ENCODE data around the gene C1orf74.
A peak's percentile ranks its signal among the peaks of the same experiment; 100 is the strongest.

C1orf74 gene

GRCh38 chr1:209752890-209753289 lies 31.5 kb downstream of the C1orf74 start:
- no peak overlapping the region for H3K4me3 ChIP-seq (ENCODE audit: low read length)
- DNase-seq (ENCODE audit: low read depth, low spot score) = no peak

GRCh38 chr1:209751627-209752231 lies 32.6 kb downstream of the C1orf74 start:
- DNase-seq (ENCODE audit: low read depth, low spot score) = no peak
- H3K4me3 ChIP-seq (ENCODE audit: low read length) = no peak overlapping the region

GRCh38 chr1:209749670-209750323 lies 34.6 kb downstream of the C1orf74 start:
- DNase-seq (ENCODE audit: low read depth, low spot score) = no peak
- no peak overlapping the region for H3K4me3 ChIP-seq (ENCODE audit: low read length)

- H3K4me3 ChIP-seq (ENCODE audit: low read length) = no peak overlapping the region
Observed at GRCh38 chr1:209749205-209749604, 35.2 kb downstream of the C1orf74 start.

GRCh38 chr1:209748620-209749019 lies 35.7 kb downstream of the C1orf74 start:
- no peak for DNase-seq (ENCODE audit: low read depth, low spot score)
- no peak overlapping the region for H3K4me3 ChIP-seq (ENCODE audit: low read length)

More at GRCh38 chr1:209749205-209749604, 35.2 kb downstream of the C1orf74 start:
- DNase-seq (ENCODE audit: low read depth, low spot score) = no peak

- peak overlapping the region; percentile 51 for H3K4me3 ChIP-seq (ENCODE audit: low read length)
Observed at GRCh38 chr1:209747580-209748262, 36.6 kb downstream of the C1orf74 start.

GRCh38 chr1:209746451-209747165 lies 37.8 kb downstream of the C1orf74 start:
- DNase-seq (ENCODE audit: low read depth, low spot score) = no peak
- H3K4me3 ChIP-seq (ENCODE audit: low read length) = no peak overlapping the region

More at GRCh38 chr1:209747580-209748262, 36.6 kb downstream of the C1orf74 start:
- no peak for DNase-seq (ENCODE audit: low read depth, low spot score)

GRCh38 chr1:209743145-209743482 lies 41.2 kb downstream of the C1orf74 start:
- no peak for DNase-seq (ENCODE audit: low read depth, low spot score)
- H3K4me3 ChIP-seq (ENCODE audit: low read length) = no peak overlapping the region

GRCh38 chr1:209742409-209743144 lies 41.8 kb downstream of the C1orf74 start:
- H3K4me3 ChIP-seq (ENCODE audit: low read length) = no peak overlapping the region
- DNase-seq (ENCODE audit: low read depth, low spot score) = no peak

GRCh38 chr1:209741889-209742288 lies 42.5 kb downstream of the C1orf74 start:
- no peak for DNase-seq (ENCODE audit: low read depth, low spot score)

GRCh38 chr1:209741193-209741592 lies 43.2 kb downstream of the C1orf74 start:
- DNase-seq (ENCODE audit: low read depth, low spot score) = no peak

More at GRCh38 chr1:209741889-209742288, 42.5 kb downstream of the C1orf74 start:
- H3K4me3 ChIP-seq (ENCODE audit: low read length) = no peak overlapping the region

GRCh38 chr1:209738270-209738669 lies 46.1 kb downstream of the C1orf74 start:
- DNase-seq (ENCODE audit: low read depth, low spot score) = no peak
- no peak overlapping the region for H3K4me3 ChIP-seq (ENCODE audit: low read length)

More at GRCh38 chr1:209741193-209741592, 43.2 kb downstream of the C1orf74 start:
- H3K4me3 ChIP-seq (ENCODE audit: low read length) = no peak overlapping the region

GRCh38 chr1:209737118-209737505 lies 47.2 kb downstream of the C1orf74 start:
- H3K4me3 ChIP-seq (ENCODE audit: low read length) = no peak overlapping the region
- DNase-seq (ENCODE audit: low read depth, low spot score) = no peak

GRCh38 chr1:209736490-209737117 lies 47.8 kb downstream of the C1orf74 start:
- H3K4me3 ChIP-seq (ENCODE audit: low read length) = no peak overlapping the region
- DNase-seq (ENCODE audit: low read depth, low spot score) = no peak

GRCh38 chr1:209733409-209734192 lies 50.8 kb downstream of the C1orf74 start:
- H3K4me3 ChIP-seq (ENCODE audit: low read length) = no peak overlapping the region
- no peak for DNase-seq (ENCODE audit: low read depth, low spot score)

GRCh38 chr1:209732725-209733124 lies 51.6 kb downstream of the C1orf74 start:
- no peak overlapping the region for H3K4me3 ChIP-seq (ENCODE audit: low read length)
- no peak for DNase-seq (ENCODE audit: low read depth, low spot score)

GRCh38 chr1:209729436-209729835 lies 54.9 kb downstream of the C1orf74 start:
- no peak overlapping the region for H3K4me3 ChIP-seq (ENCODE audit: low read length)
- no peak for DNase-seq (ENCODE audit: low read depth, low spot score)

Data from Jurkat, Clone E6-1 (cell line).